Uterus (tissue), 2 donors: ENCODE data around the gene DEDD2.

ENCODE experiments used
- POLR2A ChIP-seq, 2 donors: fragments of 450-650 bp; IDR thresholded peaks; one replicate each; pipeline ENCODE4 v1.6.1; 2016; ENCODE audit warnings: antibody characterized with exemption in 2 of 2, mild to moderate bottlenecking in 1 of 2, moderate library complexity in 1 of 2
- TF ChIP-seq, protein P1 (sequence below), 4 experiments: fragments of 200-600 bp in 2 of 4; fragments of 450-650 bp in 2 of 4; sonication (generic) in 2 of 4; IDR thresholded peaks; one replicate each; pipeline ENCODE4 v1.5.1; 2016 to 2019; ENCODE audit warnings: antibody characterized with exemption in 4 of 4, mild to moderate bottlenecking in 2 of 4, moderate library complexity in 1 of 4

DNA sequence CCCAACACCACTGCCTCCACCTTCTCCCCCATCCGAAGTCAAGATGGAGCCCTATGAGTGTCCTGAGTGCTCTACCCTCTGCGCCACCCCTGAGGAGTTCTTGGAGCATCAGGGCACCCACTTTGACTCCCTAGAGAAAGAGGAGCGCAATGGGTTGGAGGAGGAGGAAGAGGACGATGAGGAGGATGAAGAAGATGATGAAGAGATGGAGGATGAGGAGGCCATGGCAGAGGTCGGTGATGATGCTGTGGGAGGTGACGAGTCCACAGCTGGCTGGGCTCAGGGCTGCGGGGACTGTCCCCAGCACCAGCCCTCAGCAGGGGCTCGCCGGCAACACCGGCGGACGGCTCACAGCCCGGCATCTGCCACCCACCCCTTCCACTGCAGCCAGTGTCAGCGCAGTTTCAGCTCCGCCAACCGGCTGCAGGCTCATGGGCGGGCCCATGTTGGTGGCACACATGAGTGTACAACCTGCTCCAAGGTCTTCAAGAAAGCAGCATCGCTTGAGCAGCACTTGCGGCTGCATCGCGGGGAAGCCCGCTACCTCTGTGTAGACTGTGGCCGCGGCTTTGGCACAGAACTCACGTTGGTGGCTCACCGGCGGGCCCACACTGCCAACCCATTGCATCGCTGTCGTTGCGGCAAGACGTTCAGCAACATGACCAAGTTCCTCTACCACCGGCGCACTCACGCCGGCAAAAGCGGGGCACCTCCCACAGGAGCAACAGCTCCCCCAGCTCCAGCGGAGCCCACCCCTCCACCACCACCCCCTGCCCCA lies 7.7 kb upstream of the DEDD2 start:
- TF ChIP-seq POLR2A (IDR thresholded peaks at IDR 0.05), result no peak
- TF ChIP-seq, protein P1, sequence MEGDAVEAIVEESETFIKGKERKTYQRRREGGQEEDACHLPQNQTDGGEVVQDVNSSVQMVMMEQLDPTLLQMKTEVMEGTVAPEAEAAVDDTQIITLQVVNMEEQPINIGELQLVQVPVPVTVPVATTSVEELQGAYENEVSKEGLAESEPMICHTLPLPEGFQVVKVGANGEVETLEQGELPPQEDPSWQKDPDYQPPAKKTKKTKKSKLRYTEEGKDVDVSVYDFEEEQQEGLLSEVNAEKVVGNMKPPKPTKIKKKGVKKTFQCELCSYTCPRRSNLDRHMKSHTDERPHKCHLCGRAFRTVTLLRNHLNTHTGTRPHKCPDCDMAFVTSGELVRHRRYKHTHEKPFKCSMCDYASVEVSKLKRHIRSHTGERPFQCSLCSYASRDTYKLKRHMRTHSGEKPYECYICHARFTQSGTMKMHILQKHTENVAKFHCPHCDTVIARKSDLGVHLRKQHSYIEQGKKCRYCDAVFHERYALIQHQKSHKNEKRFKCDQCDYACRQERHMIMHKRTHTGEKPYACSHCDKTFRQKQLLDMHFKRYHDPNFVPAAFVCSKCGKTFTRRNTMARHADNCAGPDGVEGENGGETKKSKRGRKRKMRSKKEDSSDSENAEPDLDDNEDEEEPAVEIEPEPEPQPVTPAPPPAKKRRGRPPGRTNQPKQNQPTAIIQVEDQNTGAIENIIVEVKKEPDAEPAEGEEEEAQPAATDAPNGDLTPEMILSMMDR (IDR thresholded peaks at IDR 0.05), result no peak
